ENCODE measurements around the gene RHOF. TPM values are rescaled to one million over a fixed set of nuclear protein-coding genes. Genes with fewer than 3 reads are reported as not detected.
"Not testable (repeated sequence)": the region's sequence is repeated elsewhere in the genome, so short reads cannot be mapped to it uniquely, and the experiment has no call there.

Gene RHOF
- total and polyA plus RNA-seq, 8 donors = 2.8 to 12.6 (median 4.9) TPM

GRCh38 chr12:121767525-121768016 is 25.9 kb downstream of the RHOF start:
- DNase-seq (no peak), ATAC-seq (peak in 2 of 4 donors; percentile 46 to 49), FAIRE-seq (no peak)
- H3K4me3 ChIP-seq = no peak overlapping the region
- intact Hi-C loops (cut with DNase I) = no loop called here
- H3K9me3 ChIP-seq = no peaks in the 10 kb centered on the region
- no peak for TF ChIP-seq CTCF (IDR thresholded peaks at IDR 0.05)
- 77 to 80% methylated on average over 10 of the region's 10 CpGs for WGBS, 2 donors
- no peaks in the 10 kb centered on the region for H3K36me3 ChIP-seq
- no peaks in the 10 kb centered on the region for H3K27me3 ChIP-seq
- no peak overlapping the region for H3K27ac ChIP-seq
- H3K4me1 ChIP-seq = no peaks in the 10 kb centered on the region

- FAIRE-seq (no peak), ATAC-seq (no peak), DNase-seq (no peak)
- Histone ChIP-seq H3K9me3 (no peaks in the 10 kb centered on the region), H3K4me3 (no peak overlapping the region), H3K27ac (no peak overlapping the region), H3K27me3 (no peaks in the 10 kb centered on the region), H3K4me1 (no peaks in the 10 kb centered on the region), H3K36me3 (no peaks in the 10 kb centered on the region)
- no peak for TF ChIP-seq CTCF (IDR thresholded peaks at IDR 0.05)
- 88 to 100% methylated on average over 5 of the region's 5 CpGs for WGBS, 2 donors
- intact Hi-C loops (cut with DNase I) = no loop called here
Measured at GRCh38 chr12:121766290-121767039, 27.0 kb downstream of the RHOF start.

GRCh38 chr12:121765573-121765972 is 27.9 kb downstream of the RHOF start:
- ATAC-seq = peak in 1 of 4 donors; percentile 47
- no peak for TF ChIP-seq CTCF (IDR thresholded peaks at IDR 0.05)
- no peak overlapping the region for H3K27ac ChIP-seq
- no peaks in the 10 kb centered on the region for H3K4me1 ChIP-seq
- no peak overlapping the region for H3K4me3 ChIP-seq
- 90 to 92% methylated on average over 5 of the region's 5 CpGs for WGBS, 2 donors
- no peak for DNase-seq
- H3K36me3 ChIP-seq = no peaks in the 10 kb centered on the region
- H3K9me3 ChIP-seq = no peaks in the 10 kb centered on the region
- no peak for FAIRE-seq
- intact Hi-C loops (cut with DNase I) = no loop called here
- no peaks in the 10 kb centered on the region for H3K27me3 ChIP-seq

- FAIRE-seq (no peak), DNase-seq (no peak), ATAC-seq (no peak)
- H3K36me3 ChIP-seq = no peaks in the 10 kb centered on the region
- TF ChIP-seq CTCF (IDR thresholded peaks at IDR 0.05) = no peak
- no peaks in the 10 kb centered on the region for H3K27me3 ChIP-seq
- intact Hi-C loops (cut with DNase I) = no loop called here
- H3K27ac ChIP-seq = no peak overlapping the region
- H3K4me1 ChIP-seq = no peaks in the 10 kb centered on the region
- 92 to 98% methylated on average over 3 of the region's 3 CpGs for WGBS, 2 donors
- H3K9me3 ChIP-seq = no peaks in the 10 kb centered on the region
- no peak overlapping the region for H3K4me3 ChIP-seq
Measured at GRCh38 chr12:121764808-121765207, 28.7 kb downstream of the RHOF start.

- no peaks in the 10 kb centered on the region for H3K4me1 ChIP-seq
- no peak for ATAC-seq
Measured at GRCh38 chr12:121762269-121762668, 31.2 kb downstream of the RHOF start.

GRCh38 chr12:121758536-121758935 is 35.0 kb downstream of the RHOF start:
- H3K9me3 ChIP-seq; ATAC-seq; H3K4me1 ChIP-seq; FAIRE-seq; H3K4me3 ChIP-seq; DNase-seq; H3K36me3 ChIP-seq; intact Hi-C loops (cut with DNase I); H3K27ac ChIP-seq; H3K27me3 ChIP-seq: not testable (repeated sequence)
- 94 to 95% methylated on average over 12 to 22 of the region's 22 CpGs for WGBS, 2 donors

More at GRCh38 chr12:121762269-121762668, 31.2 kb downstream of the RHOF start:
- no peak for TF ChIP-seq CTCF (IDR thresholded peaks at IDR 0.05)
- DNase-seq (no peak), FAIRE-seq (no peak)
- Histone ChIP-seq H3K4me3 (no peak overlapping the region), H3K36me3 (no peaks in the 10 kb centered on the region), H3K27ac (no peak overlapping the region), H3K27me3 (no peaks in the 10 kb centered on the region), H3K9me3 (no peaks in the 10 kb centered on the region)
- intact Hi-C loops (cut with DNase I) = no loop called here
- 87 to 94% methylated on average over 6 of the region's 6 CpGs for WGBS, 2 donors

Measured in pancreas (tissue), 10 donors.